Bronchial epithelial cell (primary cell): ENCODE data around the gene ZNF225. TPM values are rescaled to one million over a fixed set of nuclear protein-coding genes. Genes with fewer than 3 reads are reported as not detected.
A peak's percentile ranks its signal among the peaks of the same experiment; 100 is the strongest.
"Not testable (repeated sequence)": the region's sequence is repeated elsewhere in the genome, so short reads cannot be mapped to it uniquely, and the experiment has no call there.

Experiments used
- DNase-seq: peaks from one replicate; pipeline ENCODE4 v3.0.0-alpha.2; 2010; ENCODE audit warnings: low read depth
- FAIRE-seq: peaks from 2 replicates; lab custom pipeline; 2011; peaks lifted over from hg19 to GRCh38; lab: Jason Lieb, UNC
- H3K27me3 ChIP-seq: 2 replicates; pipeline ENCODE4 v1.5.1; 2011; ENCODE audit warnings: low read length; ENCODE audit not compliant: control insufficient read depth, insufficient read depth
- H3K36me3 ChIP-seq: 2 replicates; pipeline ENCODE4 v1.5.1; 2011; ENCODE audit warnings: low read length; ENCODE audit not compliant: control insufficient read depth, insufficient read depth
- H3K4me3 ChIP-seq: 2 replicates; pipeline ENCODE4 v1.5.1; 2011; ENCODE audit warnings: mild to moderate bottlenecking, low read depth, low read length, control low read depth
- total RNA-seq: library from RNA; depleted of rRNA; stranded (reverse); fragments of >200 nt; gene quantifications from 2 replicates; pipeline ENCODE4 v1.2.1, GENCODE V29; 2014
- TF ChIP-seq, protein P1 (sequence below): IDR thresholded peaks from 2 replicates; pipeline ENCODE4 v1.5.1; 2011; ENCODE audit warnings: mild to moderate bottlenecking, moderate library complexity, low read length, control low read depth, inconsistent platforms; ENCODE audit not compliant: insufficient read depth, severe bottlenecking

ZNF225 gene
- total RNA-seq, 1 donor from 2014 or later = 4.2 TPM

DNA sequence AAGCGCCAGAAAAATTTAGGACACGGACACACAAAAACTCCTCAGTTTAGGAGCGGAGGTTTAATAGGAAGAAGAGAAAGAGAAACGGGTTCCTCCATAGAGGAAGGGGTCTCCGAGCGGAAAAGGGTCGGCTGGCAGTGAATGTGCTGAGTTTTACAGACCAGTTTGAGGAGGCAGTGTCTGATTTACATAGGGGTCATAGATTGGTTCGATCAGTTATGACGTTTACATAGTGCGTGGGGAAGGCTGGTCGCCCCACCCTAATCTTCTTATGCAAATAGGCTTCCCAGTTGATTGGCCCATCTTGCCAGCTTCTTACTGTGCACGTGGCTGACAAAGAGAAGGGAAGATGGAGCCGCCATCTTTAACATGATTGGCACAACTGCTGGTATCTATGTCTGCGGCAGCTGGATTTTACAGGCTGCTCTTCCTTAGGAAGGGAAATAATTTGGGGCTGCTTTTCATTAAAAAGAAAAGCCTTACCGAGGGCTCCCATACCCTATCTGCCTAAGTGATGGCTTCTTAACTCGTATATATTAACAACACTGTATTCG is 1.2 kb upstream of the ZNF225 start:
- H3K4me3 ChIP-seq = peak overlapping the region; percentile 56

DNA sequence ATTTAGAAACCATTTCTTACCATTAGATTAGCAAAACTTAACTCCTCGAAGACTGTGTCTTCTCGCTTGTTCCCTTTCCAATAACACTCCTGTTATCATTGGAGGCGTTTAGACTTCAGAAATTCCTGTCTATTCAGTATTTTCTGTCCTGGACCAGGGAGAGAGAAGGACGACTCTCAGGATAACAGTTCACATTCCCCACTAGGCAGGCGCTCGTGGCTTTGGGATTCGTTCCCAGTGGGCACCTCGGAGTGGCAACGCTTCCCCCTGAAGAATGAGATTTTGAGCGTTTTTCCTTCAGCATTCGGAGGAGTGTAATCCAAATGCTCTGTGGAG is 429 bp upstream of the ZNF225 start:
- DNase-seq = no peak
- Histone ChIP-seq H3K4me3 (peak overlapping the region; percentile 56), H3K27me3 (no peaks in the 10 kb centered on the region), H3K36me3 (peaks cover 6% of the 10 kb centered on the region)
- TF ChIP-seq, protein P1, sequence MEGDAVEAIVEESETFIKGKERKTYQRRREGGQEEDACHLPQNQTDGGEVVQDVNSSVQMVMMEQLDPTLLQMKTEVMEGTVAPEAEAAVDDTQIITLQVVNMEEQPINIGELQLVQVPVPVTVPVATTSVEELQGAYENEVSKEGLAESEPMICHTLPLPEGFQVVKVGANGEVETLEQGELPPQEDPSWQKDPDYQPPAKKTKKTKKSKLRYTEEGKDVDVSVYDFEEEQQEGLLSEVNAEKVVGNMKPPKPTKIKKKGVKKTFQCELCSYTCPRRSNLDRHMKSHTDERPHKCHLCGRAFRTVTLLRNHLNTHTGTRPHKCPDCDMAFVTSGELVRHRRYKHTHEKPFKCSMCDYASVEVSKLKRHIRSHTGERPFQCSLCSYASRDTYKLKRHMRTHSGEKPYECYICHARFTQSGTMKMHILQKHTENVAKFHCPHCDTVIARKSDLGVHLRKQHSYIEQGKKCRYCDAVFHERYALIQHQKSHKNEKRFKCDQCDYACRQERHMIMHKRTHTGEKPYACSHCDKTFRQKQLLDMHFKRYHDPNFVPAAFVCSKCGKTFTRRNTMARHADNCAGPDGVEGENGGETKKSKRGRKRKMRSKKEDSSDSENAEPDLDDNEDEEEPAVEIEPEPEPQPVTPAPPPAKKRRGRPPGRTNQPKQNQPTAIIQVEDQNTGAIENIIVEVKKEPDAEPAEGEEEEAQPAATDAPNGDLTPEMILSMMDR = no peak
- FAIRE-seq = no peak

More for the DNA sequence above, 1.2 kb upstream of the ZNF225 start:
- TF ChIP-seq, protein P1 = no peak
- H3K27me3 ChIP-seq = no peaks in the 10 kb centered on the region
- FAIRE-seq = no peak
- DNase-seq = peak; percentile 71
- H3K36me3 ChIP-seq = peaks cover 6% of the 10 kb centered on the region

DNA sequence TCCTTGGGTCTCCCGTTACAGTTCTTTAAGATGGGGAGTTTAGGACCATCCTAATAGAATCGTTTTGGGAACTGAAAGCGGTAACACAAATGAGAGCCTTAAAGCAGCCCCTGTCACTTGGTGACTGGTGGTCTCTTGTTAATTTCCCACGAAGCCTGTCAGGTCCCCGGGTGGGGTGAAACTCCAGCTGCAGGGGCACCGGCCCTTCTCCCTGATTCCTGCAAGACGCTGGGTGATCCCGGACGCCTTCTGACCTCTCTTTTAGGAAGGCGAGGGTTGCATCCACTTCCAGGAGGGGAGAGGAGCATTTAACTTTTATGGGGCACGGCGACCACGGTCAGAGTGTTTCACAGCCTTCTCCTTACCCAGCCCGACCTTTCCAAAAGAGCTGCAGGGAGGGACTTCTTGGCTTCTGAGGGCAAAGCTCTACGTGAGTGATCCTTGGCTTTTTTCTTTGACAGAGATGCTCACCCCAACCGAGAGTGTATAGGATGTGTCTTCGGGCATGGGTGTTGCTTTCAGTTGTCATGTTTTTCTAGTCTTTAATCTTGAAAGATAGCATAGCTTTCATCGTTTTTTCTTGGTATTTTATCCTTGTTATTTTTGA is 688 bp downstream of the ZNF225 start:
- Histone ChIP-seq H3K4me3 (peak overlapping the region; percentile 56), H3K27me3 (no peaks in the 10 kb centered on the region), H3K36me3 (peaks cover 8% of the 10 kb centered on the region)
- TF ChIP-seq, protein P1 = no peak
- peak; percentile 1 for DNase-seq
- FAIRE-seq = no peak

DNA sequence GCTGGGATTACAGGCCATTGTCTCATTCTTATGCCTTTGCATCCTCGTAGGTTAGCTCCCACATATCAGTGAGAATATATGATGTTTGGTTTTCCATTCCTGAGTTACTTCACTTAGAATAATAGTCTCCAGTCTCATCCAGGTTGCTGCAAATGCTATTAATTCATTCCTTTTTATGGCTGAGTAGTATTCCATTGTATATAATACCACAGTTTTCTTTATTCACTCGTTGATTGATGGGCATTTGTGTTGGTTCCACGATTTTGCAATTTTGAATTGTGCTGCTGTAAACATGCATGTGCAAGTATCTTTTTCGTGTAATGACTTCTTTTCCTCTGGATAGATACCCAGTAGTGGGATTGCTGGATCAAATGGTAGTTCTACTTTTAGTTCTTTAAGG is 8.0 kb downstream of the ZNF225 start:
- not testable (repeated sequence) for FAIRE-seq, DNase-seq, H3K4me3 ChIP-seq, H3K27me3 ChIP-seq, H3K36me3 ChIP-seq

DNA sequence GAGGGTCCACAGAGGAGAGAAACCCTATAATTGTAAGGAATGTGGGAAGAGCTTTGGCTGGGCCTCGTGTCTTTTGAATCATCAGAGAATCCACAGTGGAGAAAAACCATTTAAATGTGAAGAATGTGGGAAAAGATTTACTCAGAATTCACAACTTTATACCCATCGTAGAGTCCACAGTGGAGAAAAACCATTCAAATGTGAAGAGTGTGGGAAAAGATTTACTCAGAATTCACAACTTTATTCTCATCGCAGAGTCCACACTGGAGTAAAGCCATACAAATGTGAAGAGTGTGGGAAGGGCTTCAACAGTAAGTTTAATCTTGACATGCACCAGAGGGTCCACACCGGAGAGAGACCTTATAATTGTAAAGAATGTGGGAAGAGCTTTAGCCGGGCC is 18.8 kb downstream of the ZNF225 start:
- no peak for FAIRE-seq

More for the DNA sequence above, 18.8 kb downstream of the ZNF225 start:
- TF ChIP-seq, protein P1 = no peak
- no peak for DNase-seq
- no peaks in the 10 kb centered on the region for H3K27me3 ChIP-seq
- H3K36me3 ChIP-seq = peaks cover 5% of the 10 kb centered on the region
- no peak overlapping the region for H3K4me3 ChIP-seq
